Measurements from ENCODE around the gene NCAM1.

GRCh38 chr11:112942966-112943643 lies 18.1 kb upstream of the NCAM1 start:
- TF ChIP-seq CTCF (IDR thresholded peaks at IDR 0.05) (no peak), POLR2A (IDR thresholded peaks at IDR 0.05) (no peak)

Measured in Peyer's patch (tissue), 4 donors.